Mucosa of gallbladder (tissue), 1 donor: ENCODE measurements around the gene CNTNAP2. TPM values are rescaled to one million over a fixed set of nuclear protein-coding genes. Genes with fewer than 3 reads are reported as not detected.
"Not testable (repeated sequence)": the region's sequence is repeated elsewhere in the genome, so short reads cannot be mapped to it uniquely, and the experiment has no call there.

Experiments
- DNase-seq: peaks from one replicate; pipeline ENCODE4 v3.0.0-alpha.2; 2020; ENCODE audit warnings: low spot score
- total RNA-seq: library from RNA; stranded (reverse); gene quantifications from one replicate; pipeline ENCODE4 v1.2.1, GENCODE V29; 2021
- donor health status: DM: no; HTN: no; CAD: no.

CNTNAP2 gene
- total RNA-seq, 1 donor from 2014 or later, result 1.6 TPM

- DNase-seq, result no peak
Measured at GRCh38 chr7:148436571-148436970, 2320.0 kb downstream of the CNTNAP2 start.

- no peak for DNase-seq
Measured at GRCh38 chr7:148437043-148437442, 2320.4 kb downstream of the CNTNAP2 start.

GRCh38 chr7:148442141-148442655 lies 2325.6 kb downstream of the CNTNAP2 start:
- DNase-seq, result no peak

GRCh38 chr7:148442933-148443332 lies 2326.3 kb downstream of the CNTNAP2 start:
- DNase-seq, result no peak

GRCh38 chr7:148445260-148446044 lies 2328.9 kb downstream of the CNTNAP2 start:
- DNase-seq, result no peak

GRCh38 chr7:148447221-148447849 lies 2330.7 kb downstream of the CNTNAP2 start:
- DNase-seq, result no peak

- not testable (repeated sequence) for DNase-seq
Measured at GRCh38 chr7:148451526-148451925, 2334.9 kb downstream of the CNTNAP2 start.

- no peak for DNase-seq
Measured at GRCh38 chr7:148456351-148456750, 2339.8 kb downstream of the CNTNAP2 start.

- no peak for DNase-seq
Measured at GRCh38 chr7:148457310-148457921, 2340.8 kb downstream of the CNTNAP2 start.

GRCh38 chr7:148458263-148458662 lies 2341.7 kb downstream of the CNTNAP2 start:
- no peak for DNase-seq

GRCh38 chr7:148461392-148462179 lies 2345.0 kb downstream of the CNTNAP2 start:
- DNase-seq, result no peak

GRCh38 chr7:148462774-148463173 lies 2346.2 kb downstream of the CNTNAP2 start:
- not testable (repeated sequence) for DNase-seq

- DNase-seq, result no peak
Measured at GRCh38 chr7:148463210-148463609, 2346.6 kb downstream of the CNTNAP2 start.

GRCh38 chr7:148464947-148465346 lies 2348.3 kb downstream of the CNTNAP2 start:
- no peak for DNase-seq

- DNase-seq, result not testable (repeated sequence)
Measured at GRCh38 chr7:148465441-148465840, 2348.8 kb downstream of the CNTNAP2 start.

- DNase-seq, result no peak
Measured at GRCh38 chr7:148466120-148466519, 2349.5 kb downstream of the CNTNAP2 start.

GRCh38 chr7:148468700-148469098 lies 2352.1 kb downstream of the CNTNAP2 start:
- DNase-seq, result no peak
